Fibroblast of skin of scalp (primary cell): Measurements from ENCODE around the gene CAMTA1.
"Not testable (repeated sequence)": the region's sequence is repeated elsewhere in the genome, so short reads cannot be mapped to it uniquely, and the experiment has no call there.

Experiments
- DNase-seq: peaks from one replicate; pipeline ENCODE4 v3.0.0-alpha.2; 2013

The CAMTA1 gene

GRCh38 chr1:7117399-7118281, 332.4 kb downstream of the CAMTA1 start:
- peak; percentile 93 for DNase-seq

GRCh38 chr1:7119156-7119555, 333.9 kb downstream of the CAMTA1 start:
- DNase-seq: peak; percentile 35

- DNase-seq: no peak
Measured at GRCh38 chr1:7120863-7121621, 335.8 kb downstream of the CAMTA1 start.

GRCh38 chr1:7121622-7121988, 336.4 kb downstream of the CAMTA1 start:
- no peak for DNase-seq

GRCh38 chr1:7127322-7128075, 342.2 kb downstream of the CAMTA1 start:
- DNase-seq: peak; percentile 34

GRCh38 chr1:7128293-7128692, 343.0 kb downstream of the CAMTA1 start:
- DNase-seq: no peak

- no peak for DNase-seq
Measured at GRCh38 chr1:7130127-7130526, 344.9 kb downstream of the CAMTA1 start.

GRCh38 chr1:7135493-7135892, 350.2 kb downstream of the CAMTA1 start:
- no peak for DNase-seq

- no peak for DNase-seq
Measured at GRCh38 chr1:7136166-7136953, 351.1 kb downstream of the CAMTA1 start.

GRCh38 chr1:7140251-7140650, 355.0 kb downstream of the CAMTA1 start:
- DNase-seq: no peak

- no peak for DNase-seq
Measured at GRCh38 chr1:7145947-7146346, 360.7 kb downstream of the CAMTA1 start.

GRCh38 chr1:7146710-7147109, 361.5 kb downstream of the CAMTA1 start:
- DNase-seq: no peak

- DNase-seq: not testable (repeated sequence)
Measured at GRCh38 chr1:7147581-7148282, 362.5 kb downstream of the CAMTA1 start.

- peak; percentile 32 for DNase-seq
Measured at GRCh38 chr1:7149080-7149838, 364.0 kb downstream of the CAMTA1 start.

- no peak for DNase-seq
Measured at GRCh38 chr1:7150724-7151280, 365.5 kb downstream of the CAMTA1 start.

GRCh38 chr1:7151978-7152377, 366.7 kb downstream of the CAMTA1 start:
- DNase-seq: no peak

GRCh38 chr1:7152655-7153054, 367.4 kb downstream of the CAMTA1 start:
- no peak for DNase-seq

- DNase-seq: no peak
Measured at GRCh38 chr1:7153464-7153863, 368.2 kb downstream of the CAMTA1 start.

- DNase-seq: no peak
Measured at GRCh38 chr1:7159116-7159781, 374.0 kb downstream of the CAMTA1 start.

GRCh38 chr1:7168554-7168953, 383.3 kb downstream of the CAMTA1 start:
- DNase-seq: not testable (repeated sequence)
